Measurements from ENCODE around the gene CCBE1.

GRCh38 chr18:59528866-59529265, 168.4 kb downstream of the CCBE1 start:
- TF ChIP-seq, protein P1, sequence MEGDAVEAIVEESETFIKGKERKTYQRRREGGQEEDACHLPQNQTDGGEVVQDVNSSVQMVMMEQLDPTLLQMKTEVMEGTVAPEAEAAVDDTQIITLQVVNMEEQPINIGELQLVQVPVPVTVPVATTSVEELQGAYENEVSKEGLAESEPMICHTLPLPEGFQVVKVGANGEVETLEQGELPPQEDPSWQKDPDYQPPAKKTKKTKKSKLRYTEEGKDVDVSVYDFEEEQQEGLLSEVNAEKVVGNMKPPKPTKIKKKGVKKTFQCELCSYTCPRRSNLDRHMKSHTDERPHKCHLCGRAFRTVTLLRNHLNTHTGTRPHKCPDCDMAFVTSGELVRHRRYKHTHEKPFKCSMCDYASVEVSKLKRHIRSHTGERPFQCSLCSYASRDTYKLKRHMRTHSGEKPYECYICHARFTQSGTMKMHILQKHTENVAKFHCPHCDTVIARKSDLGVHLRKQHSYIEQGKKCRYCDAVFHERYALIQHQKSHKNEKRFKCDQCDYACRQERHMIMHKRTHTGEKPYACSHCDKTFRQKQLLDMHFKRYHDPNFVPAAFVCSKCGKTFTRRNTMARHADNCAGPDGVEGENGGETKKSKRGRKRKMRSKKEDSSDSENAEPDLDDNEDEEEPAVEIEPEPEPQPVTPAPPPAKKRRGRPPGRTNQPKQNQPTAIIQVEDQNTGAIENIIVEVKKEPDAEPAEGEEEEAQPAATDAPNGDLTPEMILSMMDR (IDR thresholded peaks at IDR 0.05), result no peak
- no peak for TF ChIP-seq POLR2A (IDR thresholded peaks at IDR 0.05)

Measured in uterus (tissue), 2 donors.